ENCODE data around the gene JAM3.

The JAM3 gene

DNA sequence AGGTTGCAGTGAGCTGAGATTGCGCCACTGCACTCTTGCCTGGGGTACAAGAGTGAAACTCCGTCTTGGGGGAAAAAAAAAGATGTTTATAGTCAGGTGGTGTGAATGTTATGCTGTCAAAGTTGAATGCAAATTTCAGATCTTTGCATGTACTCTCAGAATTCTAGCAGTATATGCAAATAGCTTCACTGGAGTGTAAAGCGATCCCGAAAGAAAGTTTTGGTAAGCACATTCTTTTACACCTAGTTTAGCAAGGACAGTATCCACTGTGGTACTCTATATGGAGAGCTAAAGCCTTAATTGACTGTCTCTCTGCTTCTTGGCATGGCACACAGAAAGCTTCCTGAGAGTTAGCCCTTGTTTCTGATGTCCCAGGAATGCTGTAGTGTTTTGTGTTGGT is 4.0 kb downstream of the JAM3 start:
- Histone ChIP-seq H3K4me2 (ENCODE audit: insufficient read depth, low read length) (no peak overlapping the region), H3K79me2 (ENCODE audit: insufficient read depth, low read length) (0 out of 2 replicates have a peak, but pooled peaks cover 2% of the 10 kb centered on the region), H3K9me3 (ENCODE audit: insufficient read depth, low read length, severe bottlenecking) (no peaks in the 10 kb centered on the region), H3K27me3 (ENCODE audit: insufficient read depth, low read length, poor library complexity) (no peaks in the 10 kb centered on the region), H3K27ac (ENCODE audit: low read length) (no peak overlapping the region), H3K4me1 (ENCODE audit: insufficient read depth, low read length) (peaks cover 28% of the 10 kb centered on the region), H2AFZ (ENCODE audit: low read depth, low read length) (no peak overlapping the region), H3K9ac (ENCODE audit: low read depth, low read length) (no peak overlapping the region), H3K36me3 (ENCODE audit: insufficient read depth, low read length) (no peaks in the 10 kb centered on the region), H3K4me3 (ENCODE audit: low read depth in 1 of 2, low read length in 2 of 2) (no peak overlapping the region), H4K20me1 (ENCODE audit: insufficient read depth, low read length) (no peaks in the 10 kb centered on the region)
- TF ChIP-seq, protein P1, sequence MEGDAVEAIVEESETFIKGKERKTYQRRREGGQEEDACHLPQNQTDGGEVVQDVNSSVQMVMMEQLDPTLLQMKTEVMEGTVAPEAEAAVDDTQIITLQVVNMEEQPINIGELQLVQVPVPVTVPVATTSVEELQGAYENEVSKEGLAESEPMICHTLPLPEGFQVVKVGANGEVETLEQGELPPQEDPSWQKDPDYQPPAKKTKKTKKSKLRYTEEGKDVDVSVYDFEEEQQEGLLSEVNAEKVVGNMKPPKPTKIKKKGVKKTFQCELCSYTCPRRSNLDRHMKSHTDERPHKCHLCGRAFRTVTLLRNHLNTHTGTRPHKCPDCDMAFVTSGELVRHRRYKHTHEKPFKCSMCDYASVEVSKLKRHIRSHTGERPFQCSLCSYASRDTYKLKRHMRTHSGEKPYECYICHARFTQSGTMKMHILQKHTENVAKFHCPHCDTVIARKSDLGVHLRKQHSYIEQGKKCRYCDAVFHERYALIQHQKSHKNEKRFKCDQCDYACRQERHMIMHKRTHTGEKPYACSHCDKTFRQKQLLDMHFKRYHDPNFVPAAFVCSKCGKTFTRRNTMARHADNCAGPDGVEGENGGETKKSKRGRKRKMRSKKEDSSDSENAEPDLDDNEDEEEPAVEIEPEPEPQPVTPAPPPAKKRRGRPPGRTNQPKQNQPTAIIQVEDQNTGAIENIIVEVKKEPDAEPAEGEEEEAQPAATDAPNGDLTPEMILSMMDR (IDR thresholded peaks at IDR 0.05; ENCODE audit: borderline replicate concordance, extremely low read depth, low read length, poor library complexity, severe bottlenecking): no peak
- no peak for TF ChIP-seq EZH2 (IDR thresholded peaks at IDR 0.05; ENCODE audit: borderline replicate concordance, low read depth, low read length, severe bottlenecking)
- ATAC-seq (ENCODE audit: insufficient read depth, low read depth): no peak
- no peak for DNase-seq

DNA sequence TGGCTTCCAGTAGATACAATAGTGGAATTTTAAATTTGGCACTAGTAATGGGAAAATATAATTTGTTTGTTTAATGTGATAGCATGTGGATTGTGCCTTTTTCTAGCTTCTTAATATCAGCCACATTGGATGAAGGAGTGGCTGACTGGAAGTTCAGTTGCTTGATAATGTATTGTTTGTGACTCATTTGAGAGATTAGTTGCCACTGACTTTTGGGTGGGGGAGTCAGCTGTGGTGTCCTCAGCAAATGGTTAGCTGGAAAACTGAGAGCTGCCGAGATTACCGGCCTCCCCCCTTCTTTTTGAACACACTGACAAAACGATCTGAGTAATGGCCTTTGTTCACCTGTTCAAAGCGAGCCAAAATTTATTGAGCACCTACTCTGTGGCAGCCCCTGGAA is 5.5 kb downstream of the JAM3 start:
- no peaks in the 10 kb centered on the region for H3K27me3 ChIP-seq (ENCODE audit: insufficient read depth, low read length, poor library complexity)
- H3K4me1 ChIP-seq (ENCODE audit: insufficient read depth, low read length): peaks cover 20% of the 10 kb centered on the region
- no peak overlapping the region for H3K27ac ChIP-seq (ENCODE audit: low read length)
- ATAC-seq (ENCODE audit: insufficient read depth, low read depth) (no peak), DNase-seq (no peak)
- no peaks in the 10 kb centered on the region for H3K9me3 ChIP-seq (ENCODE audit: insufficient read depth, low read length, severe bottlenecking)
- no peaks in the 10 kb centered on the region for H4K20me1 ChIP-seq (ENCODE audit: insufficient read depth, low read length)
- H3K4me3 ChIP-seq (ENCODE audit: low read depth in 1 of 2, low read length in 2 of 2): no peak overlapping the region
- no peak overlapping the region for H3K4me2 ChIP-seq (ENCODE audit: insufficient read depth, low read length)
- no peak overlapping the region for H3K9ac ChIP-seq (ENCODE audit: low read depth, low read length)
- no peaks in the 10 kb centered on the region for H3K36me3 ChIP-seq (ENCODE audit: insufficient read depth, low read length)
- no peak for TF ChIP-seq EZH2 (IDR thresholded peaks at IDR 0.05; ENCODE audit: borderline replicate concordance, low read depth, low read length, severe bottlenecking)
- TF ChIP-seq, protein P1 (IDR thresholded peaks at IDR 0.05; ENCODE audit: borderline replicate concordance, extremely low read depth, low read length, poor library complexity, severe bottlenecking): no peak
- H3K79me2 ChIP-seq (ENCODE audit: insufficient read depth, low read length): 0 out of 2 replicates have a peak, but pooled peaks cover 2% of the 10 kb centered on the region
- no peak overlapping the region for H2AFZ ChIP-seq (ENCODE audit: low read depth, low read length)

DNA sequence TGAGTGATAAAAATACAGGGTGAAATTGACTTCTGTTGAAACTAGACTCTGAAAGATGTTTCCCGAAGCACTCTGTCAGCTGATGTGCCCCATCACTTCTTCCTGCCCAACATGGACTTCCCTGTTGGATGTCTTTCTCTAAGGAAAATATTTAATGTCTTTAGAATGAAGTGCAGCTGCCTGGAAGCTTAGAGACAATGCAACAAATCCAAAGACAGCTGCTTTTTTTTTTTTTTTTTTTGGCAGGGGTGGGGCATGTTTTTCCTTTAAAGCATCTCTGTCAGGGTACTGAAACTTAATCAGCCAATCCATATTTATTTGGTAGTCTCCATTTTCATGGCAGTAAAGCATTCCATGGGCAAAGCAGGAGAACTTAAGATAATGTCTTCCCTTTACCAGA is 5.9 kb downstream of the JAM3 start:
- DNase-seq: no peak
- H3K4me1 ChIP-seq (ENCODE audit: insufficient read depth, low read length): peaks cover 16% of the 10 kb centered on the region

More for the DNA sequence above, 5.9 kb downstream of the JAM3 start:
- Histone ChIP-seq H3K4me3 (ENCODE audit: low read depth in 1 of 2, low read length in 2 of 2) (no peak overlapping the region), H4K20me1 (ENCODE audit: insufficient read depth, low read length) (no peaks in the 10 kb centered on the region), H3K36me3 (ENCODE audit: insufficient read depth, low read length) (no peaks in the 10 kb centered on the region), H3K4me2 (ENCODE audit: insufficient read depth, low read length) (no peak overlapping the region), H3K9me3 (ENCODE audit: insufficient read depth, low read length, severe bottlenecking) (no peaks in the 10 kb centered on the region), H3K79me2 (ENCODE audit: insufficient read depth, low read length) (0 out of 2 replicates have a peak, but pooled peaks cover 2% of the 10 kb centered on the region), H3K9ac (ENCODE audit: low read depth, low read length) (no peak overlapping the region), H2AFZ (ENCODE audit: low read depth, low read length) (no peak overlapping the region), H3K27ac (ENCODE audit: low read length) (no peak overlapping the region), H3K27me3 (ENCODE audit: insufficient read depth, low read length, poor library complexity) (no peaks in the 10 kb centered on the region)
- no peak for TF ChIP-seq EZH2 (IDR thresholded peaks at IDR 0.05; ENCODE audit: borderline replicate concordance, low read depth, low read length, severe bottlenecking)
- TF ChIP-seq, protein P1 (IDR thresholded peaks at IDR 0.05; ENCODE audit: borderline replicate concordance, extremely low read depth, low read length, poor library complexity, severe bottlenecking): no peak
- ATAC-seq (ENCODE audit: insufficient read depth, low read depth): no peak
